Esophagus squamous epithelium (tissue), 4 donors: Measurements from ENCODE around the gene SERINC5.

Source experiments
- CTCF ChIP-seq, 6 experiments: fragments of 450-650 bp in 4 of 6; fragments of 200-600 bp in 2 of 6; sonication (generic) in 2 of 6; IDR thresholded peaks; one replicate each; pipeline ENCODE4 v1.5.1; 2016 to 2019; ENCODE audit warnings: antibody characterized with exemption in 6 of 6, mild to moderate bottlenecking in 4 of 6, moderate library complexity in 4 of 6
- POLR2A ChIP-seq, 4 donors: fragments of 450-650 bp; IDR thresholded peaks; one replicate each; pipeline ENCODE4 v1.6.1; 2017; ENCODE audit warnings: antibody characterized with exemption in 4 of 4, mild to moderate bottlenecking in 4 of 4, moderate library complexity in 3 of 4

DNA sequence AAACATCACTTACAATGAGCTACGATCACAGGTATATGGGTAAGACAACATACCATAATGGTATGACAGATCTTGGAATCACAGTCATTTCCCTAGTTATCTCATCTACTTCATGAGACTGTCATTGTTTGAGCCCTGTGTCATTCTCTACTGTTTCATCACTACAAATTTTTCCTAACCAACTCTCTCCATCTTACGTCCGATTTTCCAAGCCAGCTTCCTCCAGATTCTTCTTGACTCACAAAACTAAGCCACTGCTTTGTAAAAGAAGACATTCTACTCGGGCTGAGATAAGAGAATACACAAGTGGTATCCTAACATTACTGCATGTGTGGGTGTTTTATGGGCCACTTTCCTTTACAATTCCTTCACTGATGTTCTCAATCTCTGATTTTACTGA, 49.6 kb downstream of the SERINC5 start:
- no peak for TF ChIP-seq CTCF (IDR thresholded peaks at IDR 0.05)
- no peak for TF ChIP-seq POLR2A (IDR thresholded peaks at IDR 0.05)
